Mononuclear cell (primary cell): ENCODE data around the gene PODXL. TPM values are rescaled to one million over a fixed set of nuclear protein-coding genes. Genes with fewer than 3 reads are reported as not detected.
"Not testable (repeated sequence)": the region's sequence is repeated elsewhere in the genome, so short reads cannot be mapped to it uniquely, and the experiment has no call there.

Experiments used
- H3K27me3 ChIP-seq: 2 replicates; pipeline ENCODE4 v1.6.0; 2011; ENCODE audit warnings: low read length, control low read depth; ENCODE audit not compliant: insufficient read depth
- H3K4me1 ChIP-seq: 2 replicates; pipeline ENCODE4 v1.5.1; 2011; ENCODE audit warnings: mild to moderate bottlenecking, low read length, control low read depth; ENCODE audit not compliant: insufficient read depth
- H3K4me3 ChIP-seq: 2 replicates; pipeline ENCODE4 v1.5.1; 2011; ENCODE audit warnings: mild to moderate bottlenecking, low read length, moderate library complexity
- H3K9me3 ChIP-seq: 2 replicates; pipeline ENCODE4 v1.5.1; 2011; ENCODE audit warnings: low read depth, mild to moderate bottlenecking, control low read depth, low read length
- total RNA-seq: library from RNA; depleted of rRNA; stranded (reverse); fragments of >200 nt; gene quantifications from one replicate; pipeline ENCODE4 v1.2.3, GENCODE V29; 2012

The PODXL gene
- total RNA-seq, 1 donor: 0.21 TPM

DNA sequence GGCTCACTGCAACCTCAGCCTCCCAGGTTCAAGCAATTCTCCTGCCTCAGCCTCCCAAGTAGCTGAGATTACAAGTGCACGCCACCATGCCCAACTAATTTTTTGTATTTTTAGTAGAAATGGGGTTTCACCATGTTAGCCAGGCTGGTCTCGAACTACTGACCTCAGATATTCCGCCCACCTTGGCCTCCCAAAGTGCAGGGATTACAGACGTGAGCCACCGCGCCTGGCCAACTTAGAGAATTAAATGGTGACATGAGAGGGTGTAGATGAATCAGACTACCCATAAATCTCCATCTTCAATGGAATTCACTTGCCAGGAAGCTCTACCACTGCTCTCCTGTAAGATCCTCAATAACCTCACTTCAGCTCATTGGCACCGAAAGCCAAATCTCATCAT lies 41.0 kb downstream of the PODXL start:
- H3K9me3 ChIP-seq, H3K27me3 ChIP-seq, H3K4me3 ChIP-seq, H3K4me1 ChIP-seq: not testable (repeated sequence)

DNA sequence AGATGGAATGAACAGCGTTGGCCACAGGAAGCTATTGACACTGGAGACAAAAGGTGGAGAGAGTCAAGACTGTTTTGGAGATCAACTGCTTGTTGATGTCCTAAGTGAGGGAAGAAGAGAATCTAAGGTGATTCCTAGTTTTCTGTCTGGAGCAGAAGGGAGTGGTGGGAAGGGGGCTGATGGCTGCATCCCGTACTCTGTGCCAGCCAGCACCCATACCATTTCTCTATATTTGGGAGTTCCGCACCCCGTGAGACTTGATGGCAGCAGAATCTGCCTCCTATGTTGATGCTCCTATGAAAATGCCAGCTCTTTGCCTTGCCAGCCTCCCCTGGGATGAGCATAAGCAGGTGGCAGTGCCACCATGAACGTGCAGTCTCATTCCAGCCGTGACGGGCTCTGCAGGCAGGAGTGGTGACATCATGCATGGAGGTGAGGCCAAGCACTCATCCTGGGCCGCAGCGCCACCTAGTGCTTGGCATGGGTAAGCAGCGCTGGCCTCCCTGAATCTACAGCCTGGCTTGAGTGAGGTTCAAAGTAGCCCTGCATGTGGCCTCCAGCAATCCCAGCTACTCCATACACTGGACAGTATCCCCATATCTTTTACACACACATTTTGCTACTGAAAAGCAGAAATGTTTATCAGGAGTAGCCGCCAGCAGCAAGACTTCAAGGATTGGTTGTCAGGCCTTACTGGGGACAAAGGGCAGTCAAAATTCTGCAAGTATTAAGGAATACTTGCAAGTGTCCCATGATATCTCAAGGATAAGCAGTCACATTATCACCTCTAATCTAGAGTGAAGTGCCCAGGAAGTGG lies 43.0 kb downstream of the PODXL start:
- H3K4me3 ChIP-seq: no peak overlapping the region
- no peaks in the 10 kb centered on the region for H3K9me3 ChIP-seq
- no peaks in the 10 kb centered on the region for H3K27me3 ChIP-seq
- no peaks in the 10 kb centered on the region for H3K4me1 ChIP-seq

DNA sequence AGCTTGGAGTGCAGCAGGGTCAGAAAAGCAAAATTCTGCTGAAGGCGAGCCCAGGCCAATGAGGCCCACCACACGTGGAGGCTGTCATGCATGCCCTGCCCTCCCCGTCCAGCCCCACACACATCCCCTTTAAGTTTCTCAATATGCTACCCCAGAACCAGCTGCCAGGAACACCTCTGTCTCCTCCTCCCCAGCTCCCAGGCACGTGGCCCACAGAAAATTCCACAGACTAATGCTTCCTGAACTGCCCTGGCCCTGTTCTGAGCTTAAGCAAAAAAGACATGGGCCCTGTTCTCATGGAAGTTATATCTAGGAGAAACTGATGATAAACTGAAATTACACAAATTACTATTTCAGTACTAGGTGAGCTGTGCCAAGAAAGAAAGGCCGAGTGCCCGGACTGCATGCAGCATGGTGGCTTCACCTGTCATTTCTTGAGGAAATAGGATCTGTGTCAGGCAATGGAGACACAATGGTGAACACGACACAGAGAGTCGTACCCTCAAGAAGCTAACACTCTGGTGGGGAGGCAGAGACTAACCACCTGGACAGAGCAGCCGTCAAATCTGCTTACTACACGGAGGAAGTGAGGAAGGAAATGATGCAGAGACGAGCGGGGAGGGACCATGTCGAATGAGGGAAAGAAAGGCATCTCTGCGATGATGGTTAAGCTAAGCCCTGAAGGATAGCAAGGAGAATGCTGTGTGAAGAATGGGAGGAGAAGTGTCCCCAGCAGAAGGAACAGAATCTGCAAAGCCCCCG lies 44.5 kb downstream of the PODXL start:
- no peaks in the 10 kb centered on the region for H3K9me3 ChIP-seq
- peaks cover 3% of the 10 kb centered on the region for H3K4me1 ChIP-seq
- no peaks in the 10 kb centered on the region for H3K27me3 ChIP-seq

DNA sequence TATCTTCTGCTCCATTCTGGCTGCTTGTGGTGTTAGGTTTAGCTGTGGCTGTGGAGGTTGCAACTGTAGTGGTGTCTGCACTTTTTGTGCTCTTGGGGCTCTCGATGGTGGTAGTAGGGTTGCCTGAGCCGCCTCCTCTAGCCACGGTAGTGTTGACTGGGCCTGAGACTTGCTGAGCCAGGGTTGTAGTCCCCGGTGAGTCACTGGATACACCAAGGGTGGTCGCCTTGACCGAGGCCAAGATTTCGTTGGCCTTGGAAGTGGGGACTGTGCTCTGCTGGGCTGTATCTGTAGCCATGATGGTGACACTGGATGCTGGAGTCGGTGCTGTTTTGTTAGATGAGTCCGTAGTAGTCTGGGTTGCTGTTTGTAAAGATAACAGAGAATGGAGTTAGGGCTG lies 45.4 kb downstream of the PODXL start:
- no peak overlapping the region for H3K4me3 ChIP-seq
- H3K4me1 ChIP-seq: peaks cover 3% of the 10 kb centered on the region
- H3K9me3 ChIP-seq: no peaks in the 10 kb centered on the region
- no peaks in the 10 kb centered on the region for H3K27me3 ChIP-seq

More for the DNA sequence above, 44.5 kb downstream of the PODXL start:
- no peak overlapping the region for H3K4me3 ChIP-seq

DNA sequence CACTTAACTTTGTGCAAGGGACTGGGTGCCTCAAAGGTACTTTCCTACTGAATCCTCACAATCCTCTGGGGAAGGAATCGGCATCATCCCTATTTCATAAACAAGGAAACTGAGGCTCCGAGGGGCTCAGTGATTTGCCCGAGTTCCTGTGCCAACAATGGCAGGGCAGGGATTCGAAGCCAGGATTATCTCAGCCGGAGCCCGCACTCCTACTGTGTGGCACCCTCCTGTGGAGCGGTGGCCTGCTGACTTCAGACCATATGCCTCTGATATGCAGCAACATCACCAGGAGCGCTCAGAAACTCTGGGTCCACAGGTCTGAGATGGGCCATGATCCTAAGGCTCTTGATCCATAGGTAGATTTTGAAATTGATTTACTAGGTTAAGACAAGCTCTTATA lies 46.6 kb downstream of the PODXL start:
- Histone ChIP-seq H3K4me3 (no peak overlapping the region), H3K9me3 (no peaks in the 10 kb centered on the region), H3K4me1 (peaks cover 3% of the 10 kb centered on the region), H3K27me3 (no peaks in the 10 kb centered on the region)

DNA sequence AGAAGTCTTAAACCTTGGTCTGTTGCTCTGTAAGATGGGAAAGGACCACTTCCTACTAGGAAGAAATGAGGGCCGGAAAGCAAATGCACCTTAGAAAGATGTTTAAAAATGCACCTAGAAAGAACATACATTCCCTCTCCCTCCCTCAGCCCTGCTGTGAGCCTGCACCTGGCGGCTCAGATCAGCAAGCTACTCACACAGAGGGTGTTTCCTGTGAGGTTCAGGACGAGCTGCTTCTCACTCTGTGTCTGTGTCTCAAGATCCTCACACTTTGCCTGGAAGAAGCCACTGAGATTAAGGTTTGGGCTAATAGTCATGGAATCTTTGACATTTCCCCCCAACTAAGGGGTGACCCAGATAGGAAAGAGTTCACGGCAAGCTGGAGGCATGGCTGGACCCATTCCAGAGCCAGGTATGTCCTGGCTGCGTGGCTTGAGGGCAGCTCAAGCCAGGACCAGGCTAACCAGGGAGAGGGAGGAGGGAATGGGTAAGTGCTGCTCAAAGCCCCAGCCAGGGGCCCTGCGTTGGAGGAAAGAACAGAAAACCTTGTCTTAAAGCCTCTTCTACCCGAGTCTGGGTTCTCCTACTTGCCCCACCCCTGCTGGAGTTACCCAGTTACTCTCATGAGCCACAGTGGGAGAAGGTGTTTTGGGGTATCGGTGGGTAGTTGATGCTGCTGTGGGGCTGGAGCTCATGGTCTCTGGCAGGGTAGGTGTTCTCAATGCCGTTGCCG lies 47.5 kb downstream of the PODXL start:
- no peaks in the 10 kb centered on the region for H3K27me3 ChIP-seq
- no peak overlapping the region for H3K4me3 ChIP-seq
- peaks cover 3% of the 10 kb centered on the region for H3K4me1 ChIP-seq
- no peaks in the 10 kb centered on the region for H3K9me3 ChIP-seq

DNA sequence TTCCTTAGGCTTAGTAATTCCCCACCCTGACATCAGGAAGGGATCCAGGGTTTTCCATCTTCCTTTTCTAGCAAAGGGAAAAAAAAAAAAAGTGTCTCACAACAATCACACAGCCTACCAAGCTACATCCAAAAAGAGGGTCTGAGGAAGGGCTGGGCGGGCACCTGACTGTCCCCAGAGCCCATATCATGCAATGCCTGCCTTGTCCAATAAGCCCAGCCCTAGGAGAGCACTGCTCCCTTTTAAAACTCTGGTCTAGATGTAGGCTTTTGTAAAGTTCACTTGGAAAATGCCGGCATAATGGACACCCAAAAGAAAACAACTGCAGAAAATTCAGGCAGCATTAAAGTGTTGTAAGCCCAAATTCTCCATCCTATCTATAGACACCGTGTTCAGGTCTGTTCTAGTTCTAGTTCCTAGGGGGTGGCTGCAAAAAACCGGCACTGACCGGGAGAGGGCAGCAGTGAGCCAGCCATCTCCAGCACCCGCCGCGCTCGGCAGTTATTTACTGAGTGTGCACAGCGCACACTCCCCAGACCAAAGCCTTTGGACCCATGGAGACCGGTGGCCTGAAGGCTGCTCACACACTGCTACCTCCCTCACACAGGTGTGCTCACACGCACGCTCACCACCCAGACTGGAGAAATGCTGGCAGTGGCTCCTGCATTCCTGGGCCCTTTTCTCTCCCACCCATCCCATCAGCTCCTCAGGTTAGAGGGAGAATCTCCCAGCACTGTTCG lies 48.7 kb downstream of the PODXL start:
- H3K4me1 ChIP-seq: peaks cover 3% of the 10 kb centered on the region
- H3K9me3 ChIP-seq: no peaks in the 10 kb centered on the region
- no peak overlapping the region for H3K4me3 ChIP-seq
- H3K27me3 ChIP-seq: no peaks in the 10 kb centered on the region

DNA sequence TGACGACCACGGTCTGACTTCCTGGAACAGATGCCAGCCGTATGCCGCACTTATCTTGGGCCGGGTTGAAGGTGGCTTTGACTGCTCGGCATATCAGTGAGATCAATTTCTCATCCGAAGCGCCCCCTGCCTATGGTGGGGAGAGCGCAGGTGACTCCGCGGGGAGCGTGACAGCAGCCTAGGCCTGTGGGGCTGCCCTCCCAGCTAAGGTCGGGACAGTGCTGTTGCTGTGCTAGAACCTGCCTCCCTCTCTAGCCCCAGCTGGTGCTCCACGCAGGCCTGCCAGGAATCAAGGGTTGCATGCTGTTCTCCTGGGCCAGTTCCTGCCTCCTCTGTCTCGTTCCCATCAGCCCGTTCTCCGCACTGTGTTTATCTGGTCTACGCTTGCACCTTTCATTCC lies 49.8 kb downstream of the PODXL start:
- Histone ChIP-seq H3K9me3 (no peaks in the 10 kb centered on the region), H3K4me3 (no peak overlapping the region), H3K4me1 (peaks cover 11% of the 10 kb centered on the region), H3K27me3 (no peaks in the 10 kb centered on the region)

DNA sequence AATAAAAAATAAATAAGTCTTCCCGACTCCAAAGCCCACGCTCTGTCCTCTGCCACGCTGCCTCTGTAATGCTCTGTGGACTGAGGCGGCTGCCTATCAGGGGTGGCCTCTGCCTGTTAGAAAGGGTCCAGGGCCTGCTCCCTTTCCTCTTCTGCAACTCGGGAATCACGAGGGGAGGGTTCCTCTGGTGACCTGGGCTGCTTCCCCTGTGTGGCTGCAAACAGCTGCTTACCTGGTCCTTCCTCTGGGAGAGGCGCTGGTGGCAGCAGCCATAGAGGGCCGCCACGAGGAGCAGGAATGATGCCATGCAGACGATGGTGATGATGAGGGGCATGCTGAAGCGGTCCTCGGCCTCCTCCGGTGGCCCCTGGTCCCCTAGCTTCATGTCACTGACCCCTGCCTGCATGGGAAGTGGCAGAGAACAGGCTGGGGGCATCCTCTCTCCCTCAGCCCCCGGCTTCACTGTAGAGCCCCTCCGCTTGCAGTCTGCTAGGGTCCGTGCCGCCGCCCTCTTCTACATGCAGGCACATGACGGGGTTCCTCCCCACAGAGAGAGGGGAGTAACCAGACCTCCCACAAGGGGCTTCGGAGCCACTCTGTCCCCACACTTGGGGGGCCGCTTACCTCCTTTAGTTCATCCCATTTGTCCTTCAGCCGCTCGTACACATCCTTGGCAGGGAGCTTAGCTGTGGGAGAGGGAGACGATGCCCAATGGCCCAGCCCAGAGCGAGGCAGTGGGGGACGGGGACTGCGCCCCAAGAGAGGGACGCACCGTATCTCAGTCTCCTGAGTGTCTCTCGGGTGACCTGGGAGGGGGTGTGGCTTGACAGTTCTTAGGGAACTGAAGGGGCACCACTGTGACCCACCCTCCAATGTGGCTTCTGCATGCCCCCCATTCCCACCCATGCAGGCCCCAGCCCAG lies 50.5 kb downstream of the PODXL start:
- Histone ChIP-seq H3K27me3 (no peaks in the 10 kb centered on the region), H3K4me3 (no peak overlapping the region), H3K9me3 (no peaks in the 10 kb centered on the region), H3K4me1 (peaks cover 12% of the 10 kb centered on the region)

DNA sequence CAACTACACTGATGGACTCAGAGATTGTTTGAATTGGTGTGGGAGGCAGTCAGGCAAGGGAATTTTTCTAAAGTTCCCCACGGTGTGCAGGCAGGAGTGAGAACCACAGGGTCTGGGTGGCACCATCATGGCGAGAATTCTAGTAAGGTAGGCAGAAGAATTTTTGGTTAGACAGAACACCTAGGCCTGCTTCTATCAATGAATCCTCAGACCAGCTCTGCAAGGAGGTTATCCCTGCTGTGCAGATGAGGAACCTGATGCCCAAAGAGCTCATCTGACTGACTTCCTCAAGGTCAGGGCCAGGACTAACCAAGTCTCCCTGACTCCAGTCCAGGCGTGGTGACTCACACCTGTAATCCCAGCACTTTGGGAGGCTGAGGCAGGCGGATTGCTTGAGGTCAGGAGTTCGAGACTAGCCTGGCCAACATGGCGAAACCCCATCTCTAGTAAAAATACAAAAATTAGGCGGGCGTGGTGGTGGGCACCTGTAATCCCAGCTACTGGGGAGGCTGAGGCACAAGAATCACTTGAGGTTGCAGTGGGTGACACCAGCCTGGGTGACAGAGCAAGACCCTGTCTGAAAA lies 51.3 kb downstream of the PODXL start:
- H3K4me3 ChIP-seq, H3K27me3 ChIP-seq: not testable (repeated sequence)
- peaks cover 12% of the 10 kb centered on the region for H3K4me1 ChIP-seq

DNA sequence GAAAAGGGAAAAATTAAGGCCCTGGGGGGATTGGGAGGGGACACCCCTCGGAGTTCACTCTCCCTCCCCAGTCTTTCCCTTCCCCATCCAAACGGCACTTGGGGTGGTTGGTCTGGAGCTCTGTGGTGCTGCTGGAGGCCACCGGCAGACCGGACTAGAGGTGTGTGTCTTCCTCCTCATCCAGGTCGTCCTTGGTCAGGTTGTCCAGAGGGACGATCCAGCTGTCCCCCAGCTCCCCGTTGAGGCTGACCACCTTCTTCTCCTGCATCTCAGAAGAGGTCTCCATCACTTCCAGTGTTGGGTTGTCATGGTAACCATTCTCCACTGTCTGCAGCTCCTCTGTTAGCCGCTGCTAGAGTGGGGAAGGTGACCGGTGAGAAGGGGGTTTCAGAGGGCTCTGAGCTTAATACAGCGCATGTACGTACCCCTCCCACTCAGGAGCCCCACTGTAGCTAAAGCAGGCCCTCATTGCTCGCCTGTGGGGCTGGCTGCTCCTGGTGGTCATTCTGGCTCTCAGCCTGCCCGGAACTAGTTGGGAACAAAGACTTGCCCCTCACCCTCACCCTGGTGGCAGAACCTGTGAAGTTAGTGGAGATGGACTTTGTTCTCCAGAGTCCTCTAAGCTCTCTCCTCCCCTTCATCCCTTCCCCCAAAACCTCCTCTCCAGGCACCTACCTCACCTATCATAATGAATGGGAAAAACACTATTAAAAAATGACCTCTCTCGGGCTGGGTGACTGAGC lies 52.1 kb downstream of the PODXL start:
- Histone ChIP-seq H3K9me3 (no peaks in the 10 kb centered on the region), H3K4me1 (peaks cover 12% of the 10 kb centered on the region), H3K27me3 (no peaks in the 10 kb centered on the region), H3K4me3 (no peak overlapping the region)

More for the DNA sequence above, 51.3 kb downstream of the PODXL start:
- not testable (repeated sequence) for H3K9me3 ChIP-seq

DNA sequence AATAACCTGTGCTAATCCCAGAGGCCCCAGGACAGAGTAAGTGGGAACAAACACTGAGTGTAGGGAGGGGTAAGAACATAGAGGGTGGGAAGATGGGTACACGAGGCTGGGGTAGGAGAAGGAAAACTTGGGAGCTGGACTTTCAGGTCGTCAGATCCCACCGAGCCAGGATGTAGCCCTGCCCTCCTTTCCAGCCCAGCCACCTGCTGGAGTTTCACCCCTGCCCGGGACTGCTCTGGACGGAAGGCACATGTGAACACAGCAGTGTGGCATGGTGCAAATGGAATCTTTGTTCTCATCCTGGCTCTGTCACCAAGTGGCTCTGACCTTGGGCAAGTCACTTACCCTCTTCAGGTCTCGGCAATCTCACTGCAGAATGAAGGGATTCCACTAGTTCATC lies 52.8 kb downstream of the PODXL start:
- Histone ChIP-seq H3K9me3 (no peaks in the 10 kb centered on the region), H3K4me3 (no peak overlapping the region), H3K4me1 (peaks cover 12% of the 10 kb centered on the region), H3K27me3 (no peaks in the 10 kb centered on the region)

DNA sequence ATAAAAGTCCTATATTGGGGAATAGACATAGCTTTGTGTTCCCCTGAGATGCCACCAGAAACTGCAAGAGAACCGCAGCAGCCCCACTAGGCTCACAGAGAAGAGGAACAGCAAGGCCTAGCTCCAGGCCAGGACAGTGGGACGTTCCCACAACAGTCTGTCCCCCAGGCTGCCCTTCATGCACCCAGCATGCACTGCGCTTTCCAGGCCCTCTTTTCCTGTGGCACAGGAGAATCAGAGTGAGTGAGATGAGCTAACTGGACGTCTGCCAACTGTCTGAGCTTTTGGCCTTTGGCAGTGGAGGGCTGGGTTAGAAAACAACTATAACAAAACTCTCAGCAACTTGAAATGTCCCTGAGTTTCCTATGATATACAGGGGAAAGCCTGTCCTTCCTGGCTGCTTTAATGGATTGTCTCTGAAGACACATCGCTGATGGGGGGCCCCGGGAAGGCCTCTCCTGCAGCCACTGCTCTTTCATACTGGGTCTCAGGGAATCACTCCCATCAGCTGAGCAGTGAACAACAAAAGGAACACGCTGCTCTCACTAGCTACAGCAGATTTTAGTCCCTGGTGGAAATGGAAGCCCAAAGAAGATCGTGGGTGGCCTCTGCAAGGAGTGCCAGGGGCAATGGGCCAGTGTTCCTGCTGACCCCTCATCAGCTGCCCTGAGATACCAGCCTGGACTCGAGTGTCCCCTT lies 53.5 kb downstream of the PODXL start:
- Histone ChIP-seq H3K9me3 (no peaks in the 10 kb centered on the region), H3K27me3 (no peaks in the 10 kb centered on the region)

More for the DNA sequence above, 53.5 kb downstream of the PODXL start:
- Histone ChIP-seq H3K4me1 (peaks cover 10% of the 10 kb centered on the region), H3K4me3 (no peak overlapping the region)
